Measurements from ENCODE around the gene AKR1C2.
A peak's percentile ranks its signal among the peaks of the same experiment; 100 is the strongest.
"Not testable (repeated sequence)": the region's sequence is repeated elsewhere in the genome, so short reads cannot be mapped to it uniquely, and the experiment has no call there.

Gene AKR1C2

DNA sequence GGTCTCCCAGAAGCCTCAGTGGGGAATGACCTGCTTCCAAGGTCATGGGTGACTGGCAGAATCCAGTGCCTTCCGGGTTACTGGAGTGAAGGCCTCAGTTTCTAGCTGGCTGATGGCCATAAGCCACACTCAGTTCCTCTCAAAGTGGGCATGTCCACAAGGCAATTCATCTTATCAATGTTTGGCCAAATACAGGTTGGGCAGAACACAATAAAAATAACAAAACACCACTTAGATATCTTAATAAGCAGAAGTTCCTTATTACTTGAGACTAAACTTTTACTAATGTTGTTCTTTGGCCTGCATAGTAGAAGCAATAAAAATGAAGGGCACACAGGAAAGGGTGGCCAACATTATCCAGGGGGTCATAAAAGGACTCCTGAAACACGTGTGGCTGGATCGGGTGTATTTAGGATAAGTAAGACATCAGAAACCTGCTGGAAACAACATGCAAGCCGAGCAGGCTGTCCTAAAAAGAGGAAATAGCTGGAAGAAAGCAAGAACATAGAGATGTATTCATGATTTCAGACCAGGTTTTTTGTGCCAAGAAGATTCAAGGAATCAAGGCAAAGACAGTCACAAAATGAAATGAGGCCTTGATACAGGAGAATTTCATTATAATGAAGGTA lies 19.6 kb upstream of the AKR1C2 start:
- DNase-seq, result no peak

DNA sequence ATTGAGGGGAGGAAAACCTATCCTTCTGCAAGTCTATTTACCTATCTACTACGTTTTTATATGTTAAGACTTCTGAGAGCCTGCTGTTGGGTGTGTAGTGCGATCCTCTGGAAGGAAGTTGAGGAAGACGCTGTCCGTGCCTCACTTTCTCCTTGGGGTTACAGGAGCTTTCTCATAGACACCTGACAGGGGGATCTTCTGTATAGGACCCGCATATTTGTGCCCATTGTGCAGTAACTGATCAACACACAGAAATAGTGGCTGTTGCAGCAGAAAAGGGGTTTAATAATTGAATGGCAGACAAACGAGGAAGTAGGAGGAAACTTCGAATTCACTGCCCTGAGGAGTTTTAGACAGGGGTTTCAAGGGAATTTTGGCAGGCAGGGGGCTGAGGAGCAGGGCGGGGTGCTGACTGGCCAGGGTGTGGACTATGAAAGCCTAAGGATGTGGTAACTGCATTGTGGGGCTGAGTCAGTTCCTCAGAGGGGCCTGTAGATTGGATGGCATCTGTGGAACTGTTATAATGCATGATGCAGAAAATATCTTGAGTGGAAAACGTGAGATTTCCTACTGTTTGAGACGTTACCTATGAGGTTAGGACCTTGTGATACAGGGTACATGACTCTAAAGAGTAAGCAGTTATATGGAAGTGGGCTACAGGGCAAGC lies 18.1 kb upstream of the AKR1C2 start:
- DNase-seq, result not testable (repeated sequence)

DNA sequence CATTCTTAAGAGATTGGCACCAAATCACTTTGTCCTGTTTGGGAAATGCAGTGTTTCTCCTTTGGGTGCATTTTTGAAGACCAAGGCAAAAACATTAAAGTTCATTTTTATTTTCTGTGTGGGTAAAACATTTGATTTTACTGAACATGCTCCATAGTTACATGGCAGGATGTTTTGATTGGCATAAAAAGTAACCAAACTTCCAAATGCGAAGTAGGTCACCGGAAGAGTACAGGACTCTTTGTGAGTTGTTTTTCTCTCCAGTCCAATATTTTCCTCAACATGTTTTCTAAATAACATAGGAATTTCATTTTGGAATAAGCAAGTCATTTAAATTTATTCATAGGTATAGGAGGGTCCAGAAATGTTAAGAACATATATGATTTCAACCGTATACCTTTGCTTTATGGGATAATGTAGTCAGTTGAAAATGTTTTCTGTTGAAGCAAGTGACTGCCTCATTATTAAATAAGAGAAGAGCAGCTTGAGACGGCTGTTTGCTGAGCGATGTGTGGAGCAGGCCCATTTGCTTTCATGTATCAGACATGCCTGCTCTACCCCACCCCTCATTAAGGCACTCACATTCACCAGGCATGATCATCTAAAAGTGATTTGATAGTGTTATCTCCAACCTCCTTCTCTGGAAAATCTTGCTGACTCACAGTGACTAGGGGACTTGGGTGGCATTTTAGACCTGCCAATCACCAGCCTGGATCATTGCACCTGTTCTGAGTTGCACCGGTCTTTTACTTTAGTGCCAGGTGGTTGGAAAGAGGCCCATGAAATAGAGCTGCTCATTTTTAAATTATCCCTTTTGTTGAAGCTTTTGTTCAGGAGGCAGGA lies 16.3 kb upstream of the AKR1C2 start:
- peak; percentile 97 for DNase-seq

DNA sequence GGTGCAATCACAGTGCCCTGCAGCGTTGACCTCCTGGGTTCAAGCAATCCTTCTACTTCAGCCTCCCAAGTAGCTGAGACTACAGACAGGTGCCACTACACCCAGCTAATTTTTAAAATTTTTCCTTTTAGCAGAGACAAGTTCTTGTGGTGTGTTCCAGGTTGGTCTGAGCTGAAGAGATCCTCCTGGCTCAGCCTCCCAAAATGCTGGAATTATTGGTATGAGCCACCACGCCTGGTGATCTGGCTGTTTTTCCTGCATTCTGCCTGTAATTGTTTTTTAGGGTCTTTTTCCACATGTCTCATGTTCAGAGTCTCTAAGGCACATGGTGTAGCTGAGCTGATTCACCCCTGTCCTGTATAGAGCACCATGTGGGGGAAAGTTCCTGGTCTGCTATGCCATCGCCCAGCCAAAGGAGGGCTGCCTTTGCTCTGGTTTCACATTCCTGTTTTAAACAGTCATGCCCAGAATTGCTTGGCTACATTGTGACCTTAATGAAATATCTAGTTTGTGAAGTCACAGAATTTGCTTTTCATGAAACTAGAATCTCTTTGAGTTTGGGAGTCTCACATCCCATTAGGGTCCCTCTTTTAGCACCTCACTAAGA lies 15.1 kb upstream of the AKR1C2 start:
- not testable (repeated sequence) for DNase-seq

DNA sequence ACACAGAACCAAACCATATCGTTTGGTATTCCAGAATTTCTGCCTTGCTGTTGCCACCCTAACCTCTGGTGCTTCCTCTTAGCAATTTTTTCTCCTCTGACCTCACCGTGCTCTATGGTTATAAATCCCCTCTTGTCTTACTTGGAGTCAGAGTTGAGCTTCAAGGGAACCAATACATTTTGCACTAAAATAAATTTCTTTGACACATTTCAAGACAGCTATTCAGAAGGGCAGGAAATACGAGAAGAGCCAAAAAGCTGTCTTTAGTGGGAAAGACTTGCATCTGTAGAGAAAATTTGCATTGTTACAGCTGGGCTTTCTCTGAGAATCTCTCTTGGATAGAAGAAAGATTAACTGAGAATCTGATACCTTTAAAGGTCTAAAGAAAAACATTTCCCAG lies 14.5 kb upstream of the AKR1C2 start:
- no peak for DNase-seq

DNA sequence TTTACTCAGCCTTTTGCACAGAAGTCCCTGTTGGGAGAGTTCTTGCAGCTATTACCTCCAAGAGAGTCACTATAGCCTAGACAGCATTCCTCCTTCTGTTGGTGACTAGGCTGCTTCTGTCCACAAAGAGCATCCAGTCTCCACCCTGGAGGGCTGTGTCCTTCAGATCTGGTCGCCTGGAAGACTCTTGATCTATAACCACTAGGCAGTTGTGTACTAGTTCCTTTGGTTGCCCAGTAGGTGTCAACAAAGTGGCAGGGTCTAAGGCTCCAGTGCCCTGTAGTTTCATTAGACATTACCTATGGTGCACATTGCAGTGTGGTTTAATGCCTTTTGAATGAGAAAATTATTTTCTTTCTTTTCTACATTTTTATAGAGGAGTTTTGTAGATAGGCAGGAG lies 11.3 kb upstream of the AKR1C2 start:
- no peak for DNase-seq

DNA sequence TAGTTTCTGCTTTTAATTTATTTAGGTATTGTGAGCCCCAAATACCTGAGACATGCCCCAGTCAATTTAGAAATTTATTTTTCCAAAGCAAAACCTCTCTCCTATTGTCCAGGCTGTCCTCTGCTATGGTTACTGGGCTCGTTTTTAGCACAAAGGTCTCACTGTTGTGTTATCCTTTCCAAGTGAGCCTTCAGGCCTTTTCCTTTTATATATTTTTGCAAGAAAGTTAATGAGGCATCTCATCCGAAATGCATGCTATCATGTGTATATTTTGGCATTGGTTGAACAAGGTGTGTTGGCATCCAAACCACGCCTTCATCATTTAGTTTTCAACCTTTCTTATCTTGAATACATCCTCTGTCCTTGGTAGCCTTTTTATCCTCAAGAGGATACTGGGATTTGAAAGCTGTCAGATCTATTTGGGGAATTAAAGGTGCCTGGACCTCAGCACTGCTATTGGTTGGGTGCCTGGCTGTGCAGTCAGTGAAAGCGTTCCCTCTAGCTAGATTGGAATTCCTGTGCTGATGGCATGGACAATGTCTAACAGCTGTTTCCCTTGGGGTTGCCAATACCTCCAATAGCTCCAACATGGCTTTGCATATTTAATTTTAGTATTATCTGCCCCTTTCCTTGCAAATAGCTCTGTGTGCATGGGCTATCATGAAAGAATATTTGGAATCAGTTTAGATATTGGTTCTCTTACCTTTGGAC lies 10.7 kb upstream of the AKR1C2 start:
- DNase-seq, result not testable (repeated sequence)

DNA sequence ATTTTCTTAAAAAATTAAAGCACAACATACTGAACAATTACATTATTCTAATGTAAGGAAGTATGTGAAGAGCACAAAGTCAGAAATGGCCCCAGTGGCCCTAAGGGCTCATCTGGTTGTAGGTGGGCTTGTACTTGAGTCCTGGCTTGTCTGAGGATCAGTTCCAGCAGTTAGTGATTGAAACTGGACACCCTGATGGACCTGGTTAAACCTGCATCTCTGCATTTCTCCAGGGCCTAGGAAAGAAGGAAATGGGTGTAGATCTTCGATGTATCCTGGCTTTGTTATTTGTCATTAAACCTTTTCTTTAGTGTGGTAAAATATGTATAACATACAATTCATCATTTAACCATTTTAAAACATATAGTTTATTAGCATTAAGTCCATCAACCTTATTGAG lies 9.7 kb upstream of the AKR1C2 start:
- no peak for DNase-seq

DNA sequence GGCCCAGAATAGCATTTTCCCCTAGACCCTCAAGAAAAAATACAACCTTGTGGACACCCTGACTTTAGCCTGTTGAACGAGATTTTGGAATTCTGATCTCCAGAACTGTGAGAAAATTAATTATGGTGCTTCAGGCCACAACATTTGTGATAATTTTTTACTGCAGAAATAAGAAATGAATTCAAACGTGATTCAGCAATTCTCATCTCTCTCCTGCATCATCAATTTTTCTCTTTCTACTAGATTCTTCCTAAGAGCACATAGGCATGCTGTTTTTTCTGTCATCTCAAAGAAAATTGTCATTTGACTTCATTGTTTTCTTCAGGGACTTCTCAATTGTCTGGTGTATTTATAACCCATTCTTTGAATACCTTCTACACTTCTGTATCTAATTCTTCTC lies 8.9 kb upstream of the AKR1C2 start:
- no peak for DNase-seq

DNA sequence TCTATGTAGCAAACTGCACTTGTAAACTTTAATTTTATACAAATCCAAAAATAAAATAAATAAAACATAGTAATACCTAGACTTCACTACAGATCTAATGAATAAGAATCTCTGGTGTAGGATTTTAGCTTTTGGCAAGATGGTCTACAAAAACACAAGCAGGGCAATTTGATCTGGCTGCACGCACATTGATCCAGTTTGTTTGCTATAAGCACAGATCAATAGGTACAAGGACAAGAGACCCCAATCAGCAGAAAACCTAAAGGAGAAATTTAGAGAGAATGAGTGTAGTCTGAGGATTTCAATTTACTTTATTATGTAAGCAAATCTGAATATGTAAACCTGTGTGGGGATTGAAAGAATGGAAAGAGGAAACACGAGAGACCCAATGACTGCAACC lies 7.7 kb upstream of the AKR1C2 start:
- DNase-seq, result not testable (repeated sequence)

DNA sequence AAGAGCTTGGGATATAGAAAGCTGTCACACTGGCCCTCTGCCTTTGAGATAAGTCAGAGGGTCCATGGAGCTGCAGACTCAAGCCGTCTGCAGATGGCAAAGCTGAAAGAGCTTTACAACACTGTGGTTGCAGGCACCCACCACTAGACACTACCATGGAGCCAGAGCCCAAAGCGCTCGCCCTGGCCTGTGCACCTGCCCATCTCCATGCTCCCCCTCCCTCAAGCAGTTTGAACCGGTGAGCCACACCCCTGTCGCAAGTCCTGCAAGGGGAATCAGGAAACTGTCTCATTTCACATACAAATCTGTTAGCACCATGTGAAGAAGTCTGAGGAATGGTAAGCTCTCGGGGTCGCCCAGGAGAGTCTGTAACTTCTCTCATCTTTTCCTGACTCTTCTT lies 6.4 kb upstream of the AKR1C2 start:
- DNase-seq, result not testable (repeated sequence)

DNA sequence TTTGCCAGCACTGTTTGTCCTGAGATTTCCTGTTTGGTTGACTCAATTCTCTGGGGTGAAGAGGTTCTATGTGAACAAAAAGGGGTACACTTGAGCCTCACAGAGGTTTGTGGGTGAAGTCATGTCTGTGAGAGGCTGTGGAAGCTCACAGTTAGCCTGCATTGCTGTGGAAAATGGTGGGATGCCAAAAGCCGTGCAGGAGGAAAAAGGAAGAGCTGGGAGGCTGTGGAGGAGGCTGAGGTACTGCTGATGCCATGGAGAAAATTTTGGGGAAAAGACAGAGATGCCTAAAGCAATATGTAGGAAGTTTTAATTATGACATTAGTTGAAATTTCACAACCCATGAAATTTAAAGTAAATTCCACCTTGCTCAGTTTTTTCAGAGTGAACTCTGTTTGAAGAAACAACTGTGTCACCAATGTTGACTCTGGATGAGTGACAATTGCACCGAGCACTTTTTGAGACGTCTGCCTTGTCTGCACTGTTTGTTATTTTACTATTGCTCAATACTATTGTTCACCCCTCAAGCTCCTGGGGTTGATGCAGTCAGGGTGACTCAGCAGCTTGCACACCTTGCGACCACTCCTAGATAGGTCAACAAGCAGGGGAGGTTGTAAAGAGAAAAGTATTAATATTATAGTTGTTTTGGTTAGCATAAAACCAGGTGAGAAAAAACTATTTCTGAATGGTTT lies 5.3 kb upstream of the AKR1C2 start:
- DNase-seq, result not testable (repeated sequence)

DNA sequence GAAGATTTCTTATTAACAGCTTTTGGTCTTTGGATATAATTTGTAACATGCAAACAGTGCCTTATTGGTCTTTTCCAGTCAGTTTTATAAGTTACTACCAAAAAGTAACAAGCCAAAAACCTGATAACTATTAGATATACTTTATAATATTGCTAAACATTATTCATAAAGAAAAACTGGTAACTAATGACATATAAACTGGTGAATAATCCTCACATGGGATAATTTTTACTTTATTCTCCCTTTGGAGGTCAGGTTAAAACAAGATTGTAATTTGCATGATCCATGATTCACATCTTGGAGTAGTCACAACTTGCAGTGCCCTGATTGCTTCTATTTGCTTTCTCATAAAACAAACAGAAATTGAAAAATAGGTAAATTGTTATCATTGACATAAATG lies 844 bp upstream of the AKR1C2 start:
- not testable (repeated sequence) for DNase-seq

DNA sequence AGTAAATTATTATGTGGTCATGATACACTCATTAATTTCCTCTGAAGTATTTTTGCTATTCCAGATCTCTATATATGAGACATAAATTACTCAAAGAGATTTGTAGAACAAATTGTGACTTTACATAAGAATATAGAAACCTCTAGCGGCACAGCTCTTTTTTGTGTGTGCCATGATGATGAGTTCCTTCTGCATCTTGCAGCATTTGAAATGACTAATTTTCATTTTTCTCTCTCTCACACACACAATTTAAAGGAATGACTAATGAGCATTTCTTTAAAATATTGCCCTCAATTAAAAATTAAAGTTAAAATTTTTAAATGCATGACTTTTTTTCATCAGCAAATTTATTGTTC lies 351 bp upstream of the AKR1C2 start:
- not testable (repeated sequence) for DNase-seq

DNA sequence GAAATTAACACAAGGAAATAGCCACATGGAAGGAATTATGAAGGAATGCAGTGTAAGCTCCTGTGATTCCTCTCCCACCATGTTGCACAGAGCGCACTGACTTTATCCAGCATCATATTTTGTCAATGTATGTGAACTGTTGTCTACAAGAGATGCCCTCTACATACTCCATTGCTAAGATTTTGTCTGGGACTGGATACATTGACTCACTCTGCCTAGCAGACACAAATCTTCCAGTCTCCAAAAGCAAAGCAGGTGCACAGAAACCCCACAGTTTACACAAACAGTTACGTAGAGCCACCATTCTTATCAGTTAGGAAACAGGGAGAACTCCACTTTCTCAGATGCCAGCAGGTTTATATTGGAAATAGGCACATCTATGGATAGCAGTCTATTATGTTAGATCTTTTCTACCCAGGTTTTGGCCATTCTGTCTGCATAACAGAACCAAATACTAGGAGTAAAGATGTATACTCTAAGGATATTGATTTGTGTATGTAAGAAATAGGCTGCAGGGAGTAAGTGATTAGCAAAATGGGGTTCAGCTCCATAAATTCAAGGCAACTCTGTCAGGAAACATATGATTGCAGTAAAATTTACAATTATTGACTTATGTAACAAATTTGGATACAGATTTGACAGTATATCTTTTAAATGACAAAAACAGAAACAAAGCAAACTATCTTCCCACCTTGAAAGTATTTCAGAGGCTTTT lies 1.5 kb downstream of the AKR1C2 start:
- no peak for DNase-seq

DNA sequence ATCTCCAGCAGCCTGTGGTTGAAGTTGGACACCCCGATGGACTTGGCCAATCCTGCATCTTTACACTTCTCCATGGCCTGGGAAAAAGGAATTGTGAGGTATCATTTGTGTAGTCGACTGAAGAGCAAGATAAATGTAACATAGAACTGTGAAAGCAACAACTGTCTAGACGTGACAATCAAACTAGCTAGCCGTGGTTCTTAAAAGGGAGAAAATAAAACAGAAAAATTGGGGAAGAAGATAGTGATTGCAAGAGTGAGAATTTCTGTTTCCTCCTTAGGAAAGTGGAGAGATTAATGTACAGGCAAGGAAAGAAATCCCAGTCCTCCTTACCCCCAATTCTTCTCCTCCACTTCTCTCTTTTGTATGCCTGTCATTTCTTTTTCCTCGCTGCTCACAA lies 5.0 kb downstream of the AKR1C2 start:
- no peak for DNase-seq

DNA sequence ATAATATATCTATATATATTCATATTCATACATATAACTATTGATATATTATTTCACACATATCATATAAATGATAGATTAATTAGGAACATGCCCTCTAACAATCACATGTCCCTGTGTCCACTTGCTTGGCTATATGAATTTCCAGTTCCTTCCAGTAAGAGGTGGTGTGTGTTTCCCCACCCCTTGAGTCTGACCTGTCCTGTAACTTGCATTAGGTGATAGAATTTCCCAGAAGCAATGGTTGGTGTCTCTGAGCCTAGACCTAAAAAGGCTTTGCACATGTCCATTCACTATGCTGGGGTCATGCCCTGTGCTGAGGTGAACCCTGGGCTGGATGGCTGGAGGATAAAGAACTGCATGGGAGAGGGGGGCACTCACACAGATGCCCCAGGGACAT lies 9.4 kb downstream of the AKR1C2 start:
- DNase-seq, result not testable (repeated sequence)

DNA sequence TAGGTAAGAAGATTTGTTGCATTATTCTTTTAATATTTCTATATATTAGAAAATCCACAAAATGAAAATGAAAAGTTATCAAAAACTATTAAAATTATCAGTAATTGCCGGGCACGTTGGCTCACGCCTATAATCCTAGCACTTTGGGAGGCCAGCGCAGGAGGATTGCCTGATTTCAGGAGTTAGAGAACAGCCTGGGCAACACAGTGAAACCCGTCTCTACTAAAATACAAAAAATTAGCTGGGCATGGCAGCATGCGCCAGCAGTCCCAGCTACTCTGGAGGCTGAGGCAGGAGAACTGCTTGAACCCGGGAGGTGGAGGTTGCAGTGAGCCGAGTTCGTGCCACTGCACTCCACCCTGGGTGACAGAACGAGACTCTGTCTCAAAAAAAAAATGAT lies 11.1 kb downstream of the AKR1C2 start:
- not testable (repeated sequence) for DNase-seq

DNA sequence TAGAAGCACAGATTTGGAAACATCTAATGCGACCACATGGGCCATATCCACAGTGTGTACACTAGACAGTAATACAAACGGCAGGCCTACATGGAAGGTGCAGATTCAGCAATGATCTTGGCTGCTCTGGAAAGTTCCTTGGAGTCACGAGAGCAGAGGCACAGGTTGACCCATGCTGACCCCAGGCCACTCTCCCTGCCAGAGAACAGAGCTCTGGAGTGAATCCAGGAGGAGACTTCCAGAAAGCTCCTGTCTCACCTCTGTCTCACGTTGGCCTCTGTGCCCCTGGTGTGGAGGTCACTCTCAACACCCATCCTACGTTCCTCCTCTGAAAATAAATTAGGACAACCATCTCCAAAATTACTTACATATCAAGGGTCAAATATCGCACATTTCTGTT lies 12.2 kb downstream of the AKR1C2 start:
- not testable (repeated sequence) for DNase-seq

DNA sequence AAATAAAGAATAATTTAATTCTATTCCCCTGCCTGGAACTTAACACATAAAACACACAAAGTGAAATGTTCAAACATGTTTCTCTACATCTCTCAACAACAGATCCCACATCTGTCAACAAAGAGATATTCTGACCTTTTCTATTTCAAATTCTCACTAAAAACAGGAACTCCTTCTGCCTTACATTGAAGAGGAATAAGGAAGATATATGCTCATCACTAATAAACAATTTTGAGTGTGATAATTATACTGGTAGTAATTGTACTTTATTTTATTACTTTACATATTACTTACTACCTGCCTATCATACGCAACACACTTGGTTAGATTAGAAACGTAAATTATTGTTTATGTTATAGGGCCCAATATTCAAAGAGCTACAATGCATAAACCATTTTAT lies 13.4 kb downstream of the AKR1C2 start:
- DNase-seq, result no peak

DNA sequence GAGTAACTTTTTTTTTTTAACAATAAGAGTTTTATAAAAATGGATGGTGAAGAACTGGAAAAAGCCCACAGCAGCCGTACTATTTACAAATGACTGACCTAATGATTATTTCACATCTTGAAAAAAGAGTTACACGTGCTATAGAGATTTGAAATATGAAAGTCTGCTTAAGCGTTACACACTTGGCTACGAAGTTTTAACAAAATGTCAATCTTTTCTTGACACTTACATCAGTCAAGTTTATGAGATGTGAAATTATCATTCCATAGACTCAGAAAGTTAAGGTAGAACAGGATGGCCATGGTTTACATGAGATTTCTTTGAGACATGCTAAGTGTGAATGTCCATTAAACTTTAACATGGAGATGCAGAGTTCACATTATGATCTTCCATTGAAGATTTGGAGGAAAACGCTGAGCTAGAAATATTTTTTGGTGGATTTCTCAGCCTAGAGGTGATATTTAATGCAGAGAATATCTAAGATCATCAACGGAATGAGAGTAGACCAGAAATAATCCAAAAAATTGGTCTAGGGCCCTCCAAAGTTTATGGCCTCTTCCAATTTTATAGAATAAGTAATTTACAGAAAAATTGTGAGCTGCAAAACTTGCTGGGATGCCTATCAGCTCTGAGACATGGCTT lies 15.5 kb downstream of the AKR1C2 start:
- not testable (repeated sequence) for DNase-seq
